ENCODE measurements around the gene PP2D1.
"Not testable (repeated sequence)": the region's sequence is repeated elsewhere in the genome, so short reads cannot be mapped to it uniquely, and the experiment has no call there.

PP2D1 gene, protein sequence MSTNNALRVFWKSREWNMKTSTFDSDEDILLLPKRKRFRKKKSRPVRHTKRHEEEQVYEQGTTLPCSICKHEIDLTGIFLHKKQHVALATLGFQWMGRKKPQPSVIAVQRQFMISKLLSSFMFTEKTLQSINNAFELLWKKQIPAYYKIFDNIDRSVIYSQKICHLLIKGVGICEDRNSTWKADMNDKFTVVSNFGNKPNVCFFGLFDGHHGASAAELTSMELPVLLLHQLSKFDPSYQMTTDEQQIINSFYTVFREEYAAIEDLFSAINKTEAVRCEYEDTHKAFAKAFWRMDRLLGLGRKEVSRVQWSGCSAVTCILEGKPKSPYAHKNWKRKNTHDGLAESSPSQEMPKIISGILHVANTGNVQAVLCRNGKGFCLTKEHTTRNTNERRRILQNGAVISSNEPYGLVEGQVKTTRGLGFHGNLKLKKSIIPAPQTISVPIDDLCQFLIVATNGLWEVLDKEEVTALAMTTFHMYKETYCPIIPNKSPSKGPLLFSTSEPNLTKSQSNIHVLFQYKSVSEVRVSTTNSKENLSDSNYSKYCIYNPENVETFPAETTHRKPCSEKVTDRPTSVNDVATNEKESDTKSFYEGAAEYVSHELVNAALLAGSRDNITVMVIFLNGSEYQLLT

DNA sequence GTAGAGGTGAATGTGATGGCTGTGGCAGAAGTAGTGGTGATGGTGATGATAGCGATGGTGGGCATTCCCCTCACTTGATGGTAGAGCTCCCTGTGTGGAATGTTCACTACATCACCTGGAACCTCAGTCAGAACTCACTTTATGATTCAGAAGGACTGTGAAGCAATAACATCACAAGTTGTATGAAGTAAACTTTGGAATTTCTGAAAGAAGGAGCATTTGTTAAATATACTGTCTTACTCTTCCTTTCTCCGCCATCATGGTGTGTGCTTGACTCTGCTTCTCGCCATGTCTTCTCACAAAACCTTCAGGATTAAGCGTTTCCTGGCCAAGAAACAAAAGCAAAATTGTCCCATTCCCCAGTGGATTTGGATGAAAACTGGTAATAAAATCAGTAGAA, at the start of gene PP2D1:
PP2D1 (minus strand) TSS at position 101 of the 400 bp plus-strand sequence. CDS start 192 bp downstream, outside the sequence.
- no peak for FAIRE-seq

GRCh38 chr3:20060974-20061685, 49.1 kb upstream of the PP2D1 start:
- FAIRE-seq = no peak

DNA sequence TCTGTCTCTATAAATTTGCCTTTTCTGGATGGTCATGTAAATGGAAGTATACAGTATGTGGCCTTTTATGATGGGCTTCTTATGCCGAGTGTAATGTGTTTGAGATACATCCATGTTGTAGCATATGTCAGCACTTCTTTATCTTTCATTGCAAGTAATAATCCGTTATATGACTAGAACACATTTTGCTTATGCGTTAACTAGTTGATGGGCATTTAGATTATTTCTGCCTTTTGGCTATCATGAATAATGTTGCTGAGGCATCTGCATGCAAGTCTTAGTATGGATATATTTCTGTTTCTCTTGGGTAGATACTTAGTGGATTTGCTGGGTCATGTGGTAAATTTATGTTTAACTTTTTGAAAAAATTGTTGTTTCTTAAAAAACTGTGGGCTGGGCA, 47.9 kb upstream of the PP2D1 start:
- FAIRE-seq = no peak

- no peak for FAIRE-seq
Observed at GRCh38 chr3:20057612-20058180, 45.6 kb upstream of the PP2D1 start.

- FAIRE-seq = no peak
Observed at GRCh38 chr3:20056725-20057611, 44.9 kb upstream of the PP2D1 start.

- no peak for FAIRE-seq
Observed at GRCh38 chr3:20055842-20056241, 43.8 kb upstream of the PP2D1 start.

- FAIRE-seq = no peak
Observed at GRCh38 chr3:20055020-20055775, 43.1 kb upstream of the PP2D1 start.

- no peak for FAIRE-seq
Observed at GRCh38 chr3:20054549-20054987, 42.5 kb upstream of the PP2D1 start.

DNA sequence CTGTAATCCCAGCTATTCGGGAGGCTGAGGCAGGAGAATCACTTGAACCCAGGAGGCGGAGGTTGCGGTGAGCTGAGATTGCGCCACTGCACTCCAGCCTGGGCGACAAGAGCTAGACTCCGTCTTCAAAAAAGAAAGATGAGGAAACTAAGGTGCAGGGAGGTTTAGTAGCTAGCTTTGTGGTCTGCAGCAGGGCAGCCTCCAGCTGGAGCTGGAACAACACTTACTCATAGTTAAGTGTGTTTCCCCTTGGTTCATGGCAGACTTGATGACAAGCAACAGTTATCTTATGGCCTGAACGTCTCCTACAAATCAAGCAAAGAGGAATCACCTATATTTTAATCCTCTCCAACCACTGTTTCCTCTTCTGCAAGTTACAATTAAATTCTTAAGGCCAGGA, 40.8 kb upstream of the PP2D1 start:
- FAIRE-seq = no peak

DNA sequence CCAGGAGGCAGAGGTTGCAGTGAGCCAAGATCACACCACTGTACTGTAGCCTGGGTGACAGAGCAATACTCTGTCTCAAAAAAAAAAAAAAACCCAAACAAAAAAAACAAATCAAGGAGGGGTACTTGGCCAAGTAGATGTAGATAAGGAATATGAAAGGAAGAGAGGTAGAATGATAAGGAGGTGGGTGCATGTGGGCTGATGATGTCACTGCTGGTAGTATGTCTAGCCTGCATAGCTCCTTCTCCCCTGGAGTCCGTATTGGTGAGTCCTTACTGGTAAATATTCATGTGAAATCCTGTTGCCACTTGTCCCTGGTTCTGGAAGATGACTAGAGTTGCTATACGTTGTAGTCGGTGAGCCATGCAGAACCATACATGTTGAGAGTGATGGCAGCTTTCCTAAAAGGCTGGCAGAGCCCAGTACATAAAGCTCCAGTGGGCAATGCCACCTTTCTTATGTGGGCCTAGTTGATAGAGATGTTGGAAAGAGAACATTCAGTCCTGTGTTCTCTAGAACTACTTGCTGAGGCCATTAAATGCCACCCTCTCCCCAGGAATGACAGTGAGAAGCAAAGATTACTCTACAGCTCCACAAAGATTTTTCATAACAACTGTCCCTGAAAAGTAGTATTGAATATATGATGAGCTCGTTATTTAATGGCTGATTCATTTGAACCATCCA, 39.2 kb upstream of the PP2D1 start:
- no peak for FAIRE-seq

- no peak for FAIRE-seq
Observed at GRCh38 chr3:20047976-20048883, 36.2 kb upstream of the PP2D1 start.

- FAIRE-seq = no peak
Observed at GRCh38 chr3:20047341-20047779, 35.3 kb upstream of the PP2D1 start.

DNA sequence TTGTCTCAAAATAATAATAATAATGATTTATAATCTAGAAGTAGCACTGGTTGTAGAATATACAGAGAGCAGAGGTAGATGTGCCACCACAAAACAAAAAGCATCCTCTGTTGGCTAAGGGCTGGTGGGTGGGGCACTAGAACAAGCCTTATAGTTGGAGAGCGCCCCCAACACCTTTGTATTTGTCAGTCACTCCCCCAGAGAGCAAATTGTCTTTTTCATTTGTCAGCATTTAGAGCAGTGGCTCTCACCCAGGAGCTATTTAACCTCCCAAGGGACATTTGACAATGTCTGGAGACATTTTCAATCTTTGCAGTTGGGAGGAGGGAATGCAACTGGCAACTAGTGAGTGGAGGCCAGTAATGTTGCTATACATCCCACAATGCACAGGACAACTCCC, 34.5 kb upstream of the PP2D1 start:
- FAIRE-seq = no peak

GRCh38 chr3:20045141-20045540, 33.1 kb upstream of the PP2D1 start:
- not testable (repeated sequence) for FAIRE-seq

DNA sequence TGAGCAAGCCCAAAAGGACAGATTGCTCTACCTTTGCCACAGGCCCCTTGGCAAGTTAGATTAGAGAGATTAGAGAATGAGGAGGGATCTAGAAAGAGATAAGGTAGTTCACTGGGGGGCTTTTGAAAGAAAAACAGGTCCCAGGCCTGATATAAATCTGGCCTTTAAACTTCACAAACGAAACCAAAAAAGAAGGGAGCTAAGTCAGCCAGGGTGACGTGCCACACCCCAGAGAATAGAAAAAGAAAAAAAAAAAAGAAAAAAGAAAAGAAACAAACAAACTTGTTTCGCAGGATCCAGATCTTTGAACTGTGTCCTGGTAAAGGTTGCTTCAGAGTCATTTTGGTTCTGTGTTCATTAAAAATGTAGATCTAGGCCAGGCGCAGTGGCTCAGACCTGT, 31.8 kb upstream of the PP2D1 start:
- no peak for FAIRE-seq

DNA sequence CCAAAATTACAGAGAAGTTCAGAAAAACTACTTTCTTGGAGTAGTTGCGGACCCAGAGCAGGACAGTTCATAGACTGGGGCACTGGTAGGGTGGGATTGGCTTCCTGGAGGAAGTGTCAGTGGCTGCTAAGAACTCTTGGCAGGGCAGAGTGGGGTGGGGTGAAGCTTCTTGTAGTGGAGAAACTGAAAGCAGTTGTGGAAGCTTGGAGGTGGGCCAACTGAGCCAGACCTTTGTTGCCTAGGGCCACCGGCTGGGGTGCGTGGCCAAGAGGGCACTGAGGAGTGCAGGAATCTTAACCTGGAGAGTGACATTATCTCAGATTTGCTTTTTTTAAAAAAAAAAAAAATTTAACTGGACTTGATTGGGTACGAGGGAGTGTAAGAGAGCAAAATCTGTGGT, 31.3 kb upstream of the PP2D1 start:
- FAIRE-seq = no peak

DNA sequence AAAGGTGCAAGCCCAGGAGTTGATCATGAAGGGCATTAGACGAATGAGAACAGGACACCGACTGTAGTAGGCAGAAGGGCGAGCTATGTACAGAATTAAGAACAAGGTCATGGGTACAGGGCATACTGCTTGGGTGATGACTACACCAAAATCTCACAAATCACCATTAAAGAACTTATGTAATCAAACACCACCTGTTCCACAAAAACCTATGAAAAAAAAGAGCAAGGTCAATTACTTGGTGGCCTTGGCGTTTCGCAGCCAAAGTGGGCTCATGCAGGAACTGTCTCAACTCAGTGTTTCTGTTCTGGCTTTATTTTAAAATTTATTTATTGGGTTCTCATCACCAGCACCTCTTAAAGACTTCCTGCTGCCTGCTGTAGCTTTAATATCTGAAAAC, 30.3 kb upstream of the PP2D1 start:
- no peak for FAIRE-seq

DNA sequence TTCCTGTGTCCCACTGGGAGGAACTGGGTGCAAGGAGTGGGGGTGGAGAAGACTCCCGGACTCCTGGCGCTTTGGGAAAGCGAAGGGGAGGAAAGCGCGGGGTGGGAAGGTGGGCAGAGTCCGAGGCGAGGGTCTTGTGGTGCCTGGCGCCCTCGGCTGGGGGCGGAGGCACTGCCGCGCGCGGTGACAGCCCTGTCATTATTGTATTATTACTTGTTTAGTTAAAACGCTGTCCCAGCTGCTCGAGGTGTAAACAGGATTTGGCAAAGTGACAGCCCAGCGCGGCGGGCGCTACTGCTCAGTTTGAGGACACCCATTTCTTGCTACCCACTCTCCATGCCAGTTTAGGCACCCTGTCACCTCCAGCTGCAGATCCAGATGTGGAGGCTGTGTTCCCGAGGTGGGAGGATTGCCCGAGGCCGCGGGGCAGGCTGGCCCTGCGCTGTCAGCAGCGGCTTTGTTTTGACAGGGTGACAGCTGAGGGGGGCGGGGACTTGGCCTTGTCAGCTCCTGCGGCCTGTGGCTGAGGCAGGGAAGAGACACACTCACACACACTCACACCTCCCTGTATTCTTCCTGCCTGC, 29.2 kb upstream of the PP2D1 start:
- no peak for FAIRE-seq

- FAIRE-seq = no peak
Observed at GRCh38 chr3:20040548-20041196, 28.6 kb upstream of the PP2D1 start.

Data from A204.1 (cell line).